GM21526 (cell line): ENCODE results near the gene SETD1A.

Source experiments
- ATAC-seq: cut with Tn5 transposase; IDR thresholded peaks from one replicate; pipeline ENCODE4 v1.9.1; 2021; ENCODE audit warnings: moderate library complexity; ENCODE audit not compliant: unreplicated experiment, low FRiP score

The SETD1A gene

GRCh38 chr16:30957456-30958174 lies at the start of gene SETD1A:
TSS of gene SETD1A (plus strand) at chr16:30957754. CDS start at chr16:30958732, 978 bp downstream.
- peak; percentile 64 for ATAC-seq

GRCh38 chr16:30910427-30911029 lies 47.0 kb upstream of the SETD1A start:
- ATAC-seq = no peak

GRCh38 chr16:30912794-30913412 lies 44.7 kb upstream of the SETD1A start:
- ATAC-seq = no peak

GRCh38 chr16:30914830-30915229 lies 42.7 kb upstream of the SETD1A start:
- ATAC-seq = no peak

GRCh38 chr16:30918614-30919013 lies 38.9 kb upstream of the SETD1A start:
- no peak for ATAC-seq

GRCh38 chr16:30920891-30921290 lies 36.7 kb upstream of the SETD1A start:
- no peak for ATAC-seq

DNA sequence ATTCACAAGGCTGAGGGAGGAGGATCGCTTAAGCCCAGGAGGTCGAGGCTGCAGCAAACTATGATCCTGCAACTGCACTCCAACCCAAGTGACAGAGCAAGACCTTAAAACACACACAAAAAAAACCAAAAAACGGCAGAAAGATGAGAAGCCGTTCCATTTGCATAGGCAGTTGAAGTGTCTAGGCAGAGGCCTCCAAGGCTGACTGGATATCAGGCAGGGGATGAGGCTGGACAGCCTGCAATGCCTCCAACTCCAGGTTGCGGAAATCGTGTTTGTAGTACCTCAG lies 36.2 kb upstream of the SETD1A start:
- ATAC-seq = no peak

GRCh38 chr16:30921748-30922419 lies 35.7 kb upstream of the SETD1A start:
- ATAC-seq = no peak

DNA sequence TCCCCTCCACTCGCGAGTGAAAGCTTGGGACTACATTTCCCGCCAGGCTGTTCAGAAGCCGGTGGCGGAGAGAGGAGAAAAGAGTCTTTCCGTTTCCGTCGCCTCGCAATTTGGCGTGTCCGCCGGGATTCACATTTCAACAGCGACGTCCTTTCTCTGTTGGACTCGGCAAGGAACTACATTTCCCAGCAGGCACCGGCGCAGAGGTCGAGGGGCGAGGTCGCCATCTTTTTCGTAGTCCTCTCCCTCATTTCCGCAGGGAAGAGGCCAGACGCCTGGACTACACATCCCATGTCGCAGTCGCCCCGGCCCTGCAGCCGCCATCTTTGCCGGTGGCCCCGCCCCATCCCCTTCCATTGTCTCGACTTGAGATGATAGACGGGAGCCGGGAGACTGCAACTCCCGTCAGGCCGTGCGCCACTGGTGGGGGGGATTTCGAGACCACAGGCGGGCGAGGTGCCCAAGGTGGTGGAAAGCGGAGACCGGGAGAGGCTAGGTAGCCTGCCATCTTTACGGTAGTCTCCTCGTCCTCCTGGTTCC lies 35.1 kb upstream of the SETD1A start:
- ATAC-seq = peak; percentile 63

GRCh38 chr16:30922960-30923535 lies 34.5 kb upstream of the SETD1A start:
- ATAC-seq = peak; percentile 56

DNA sequence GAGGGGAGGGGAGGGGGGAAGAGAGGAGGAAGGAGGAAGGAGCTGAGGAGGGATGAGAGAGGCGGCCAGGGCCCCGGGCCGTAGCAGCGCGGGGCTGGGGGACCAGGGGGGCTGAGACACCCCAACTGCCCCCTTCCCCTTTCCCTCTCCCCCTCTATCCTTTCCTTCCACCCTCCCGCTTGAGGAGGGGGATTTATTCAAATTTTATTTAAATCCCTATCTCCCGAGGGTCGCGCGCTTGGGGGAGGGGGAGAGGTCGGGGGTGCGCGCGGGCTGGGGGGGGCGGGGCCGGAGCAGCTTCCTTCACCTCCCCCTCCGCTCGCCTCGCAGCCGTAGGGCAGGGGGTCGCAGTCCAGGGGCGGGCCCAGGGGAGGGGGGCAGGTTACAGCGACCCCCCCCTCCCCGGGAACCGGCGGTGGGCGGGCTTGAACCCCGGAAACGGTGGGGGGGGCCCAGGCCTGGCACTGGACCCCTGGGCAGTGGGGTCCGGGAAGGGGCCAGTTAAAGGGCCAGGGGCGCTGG lies 33.9 kb upstream of the SETD1A start, which contains the start of gene FBXL19:
Gene FBXL19, plus strand, starts transcription at position 19 of the 522 bp plus-strand sequence. CDS start 2,183 bp downstream, outside the sequence.
- ATAC-seq = no peak

DNA sequence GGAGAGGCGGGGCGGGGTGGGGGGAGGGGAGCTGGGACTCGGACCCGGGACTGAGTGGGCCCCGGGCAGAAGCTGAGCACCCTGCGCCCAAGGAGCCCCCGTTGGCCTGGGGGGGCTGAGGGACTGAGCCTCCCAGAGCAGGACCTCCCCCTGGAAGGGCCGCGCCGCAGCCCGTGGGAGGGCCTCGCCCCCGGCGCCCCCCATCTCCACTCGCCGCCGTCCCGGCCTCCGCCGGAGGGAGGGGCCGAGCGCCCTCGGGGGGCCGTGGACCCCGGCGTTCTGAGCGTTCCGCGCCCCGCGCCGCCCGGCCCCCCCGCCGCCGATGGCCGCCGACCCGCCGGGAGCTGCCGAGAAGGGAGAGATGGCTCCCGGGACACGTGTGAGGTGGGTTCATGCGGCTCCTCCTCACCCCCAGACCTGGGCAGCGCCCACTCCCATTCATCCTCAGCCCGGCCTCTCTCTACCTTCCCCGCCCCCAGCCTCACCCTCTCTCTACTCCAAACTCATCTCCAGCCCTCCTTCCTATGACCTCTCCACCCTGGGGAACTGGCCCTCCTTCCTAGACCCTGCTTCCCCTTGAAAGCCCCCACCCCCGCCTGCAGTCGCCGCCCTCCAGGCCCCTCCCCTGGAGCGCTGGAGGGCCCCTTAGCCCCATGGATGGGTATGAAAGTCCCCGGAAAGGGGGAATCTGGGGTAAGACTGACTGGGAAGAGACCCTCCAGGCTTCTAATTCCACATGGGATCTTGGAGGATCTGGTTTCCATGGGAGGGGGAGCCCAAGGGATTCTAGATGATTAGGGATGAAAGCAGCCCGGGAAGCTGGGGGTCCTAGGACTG lies 33.3 kb upstream of the SETD1A start:
- no peak for ATAC-seq

GRCh38 chr16:30924913-30925631 lies 32.5 kb upstream of the SETD1A start:
- ATAC-seq = no peak

DNA sequence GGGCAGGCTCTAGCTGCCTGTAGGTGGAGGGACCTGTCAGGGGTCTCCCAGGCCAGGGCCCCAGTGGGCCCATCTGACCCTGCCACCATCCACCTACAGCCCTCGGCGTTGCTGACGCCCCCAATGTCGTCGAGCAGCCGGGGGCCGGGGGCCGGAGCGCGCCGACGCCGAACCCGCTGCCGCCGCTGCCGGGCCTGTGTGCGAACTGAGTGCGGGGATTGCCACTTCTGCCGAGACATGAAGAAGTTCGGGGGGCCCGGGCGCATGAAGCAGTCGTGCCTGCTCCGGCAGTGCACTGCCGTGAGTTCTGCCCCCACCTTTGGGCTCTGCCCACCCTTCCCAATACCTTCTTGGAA lies 31.9 kb upstream of the SETD1A start:
- no peak for ATAC-seq

GRCh38 chr16:30925995-30926811 lies 31.4 kb upstream of the SETD1A start:
- no peak for ATAC-seq

GRCh38 chr16:30926937-30927788 lies 30.4 kb upstream of the SETD1A start:
- ATAC-seq = no peak

DNA sequence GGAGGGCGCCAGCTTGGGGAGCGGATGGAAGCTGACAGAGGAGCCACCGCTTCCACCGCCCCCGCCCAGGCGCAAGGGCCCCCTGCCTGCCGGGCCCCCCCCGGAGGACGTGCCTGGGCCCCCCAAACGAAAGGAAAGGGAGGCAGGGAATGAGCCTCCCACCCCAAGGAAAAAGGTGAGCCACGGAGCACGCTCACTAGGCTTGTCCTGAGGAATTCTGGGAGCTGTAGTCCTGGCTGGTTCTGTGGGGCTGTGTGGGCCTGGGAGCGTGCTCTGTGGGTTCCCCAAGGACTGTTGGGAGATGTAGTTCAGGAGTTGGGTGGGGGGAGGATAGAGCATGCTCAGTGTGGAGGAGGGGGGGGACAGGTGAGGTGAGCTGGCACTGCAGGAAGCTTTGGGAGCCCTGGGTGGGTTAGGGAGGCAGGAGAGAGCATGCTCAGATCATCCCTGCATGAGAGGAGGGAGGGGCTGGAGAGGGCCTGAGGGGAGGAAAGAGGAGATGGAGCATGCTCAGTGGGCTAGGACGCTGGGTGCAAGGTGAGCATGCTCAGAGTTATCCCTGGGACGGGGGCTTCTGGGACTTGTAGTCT lies 29.7 kb upstream of the SETD1A start:
- no peak for ATAC-seq
